ENCODE measurements around the gene CELF2. TPM values are rescaled to one million over a fixed set of nuclear protein-coding genes. Genes with fewer than 3 reads are reported as not detected.

The CELF2 gene
- total and polyA plus RNA-seq, 9 of the 15 experiments (the other 6 are each of a cell fraction or from before 2014, with no cell fraction given): 4.0 to 20.3 (median 11.1) TPM

DNA sequence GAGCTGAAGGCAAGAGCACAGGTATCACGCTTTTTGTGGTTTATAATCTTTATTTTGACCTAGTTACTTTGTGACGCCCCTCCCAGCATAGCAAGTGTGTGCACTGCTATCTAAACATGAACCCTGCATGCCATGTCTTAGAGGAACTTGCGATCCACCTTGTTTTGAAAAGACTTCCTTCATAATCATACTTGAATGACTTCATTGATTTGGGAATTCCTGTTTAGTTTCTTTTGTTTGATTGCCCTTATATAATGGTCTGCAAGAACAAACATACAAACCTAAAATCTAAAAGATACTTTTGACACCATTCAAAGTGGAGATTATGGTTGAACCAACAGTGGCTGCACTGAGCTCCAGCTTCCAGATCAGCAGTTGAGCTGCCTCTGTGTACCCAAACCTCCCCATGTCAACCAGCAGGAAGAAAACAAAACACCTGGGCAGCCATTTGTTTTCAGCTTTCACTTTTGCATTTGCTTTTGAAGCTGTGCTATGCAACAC is 132.6 kb downstream of the CELF2 start:
- no peaks in the 10 kb centered on the region for H3K27me3 ChIP-seq (ENCODE audit: control insufficient read depth in 2 of 2, insufficient read depth in 2 of 2, low read length in 2 of 2)
- no peak overlapping the region for H3K4me3 ChIP-seq
- H3K9me1 ChIP-seq (ENCODE audit: control insufficient read depth, insufficient read depth, low read length): no peaks in the 10 kb centered on the region
- H3K36me3 ChIP-seq (ENCODE audit: control insufficient read depth, insufficient read depth, low read length): no peaks in the 10 kb centered on the region
- no peaks in the 10 kb centered on the region for H3K9me3 ChIP-seq (replicated peaks; ENCODE audit: control insufficient read depth, insufficient read depth, low read depth, low read length)
- no peak for TF ChIP-seq SRSF7 (optimal IDR thresholded peaks at IDR 0.05; ENCODE audit: low read depth, low read length)
- TF ChIP-seq POLR2G (IDR thresholded peaks at IDR 0.05; ENCODE audit: low read depth, low read length): no peak
- TF ChIP-seq EP400 (IDR thresholded peaks at IDR 0.05): no peak
- no peak for TF ChIP-seq LARP7 (IDR thresholded peaks at IDR 0.05)
- no peak for TF ChIP-seq RBM15 (IDR thresholded peaks at IDR 0.05; ENCODE audit: insufficient read depth, low read length)
- no peak for TF ChIP-seq CREM (IDR thresholded peaks at IDR 0.05; ENCODE audit: low read depth)
- no peak for TF ChIP-seq RBM14 (IDR thresholded peaks at IDR 0.05; ENCODE audit: borderline replicate concordance, insufficient read depth, low read depth, low read length)
- no peak for TF ChIP-seq ZNF134 (CRISPR knock-in tag; conservative IDR thresholded peaks at IDR 0.05)
- FAIRE-seq (no peak), ATAC-seq (no peak), DNase-seq (ENCODE audit: extremely low read depth in 1 of 4, low spot score in 3 of 4) (peak in 1 of 4 experiments; percentile 24)
- in situ Hi-C loops (cut with MboI) (no loop called here), intact Hi-C loops (cut with micrococcal nuclease) (no loop called here)
- no peaks in the 10 kb centered on the region for H4K20me1 ChIP-seq (replicated peaks; ENCODE audit: control insufficient read depth, insufficient read depth, low read length)
- H3K4me2 ChIP-seq (ENCODE audit: insufficient read depth, low read length): no peak overlapping the region
- BruUV-seq (replicated peaks): no TSS peak
- H3K27ac ChIP-seq (ENCODE audit: extremely low read depth, low read depth, low read length): no peak overlapping the region
- WGBS (ENCODE audit: insufficient coverage, low coverage, missing lambda C conversion rate): 12% methylated on average over 3 of the region's 3 CpGs
- peaks cover 0 to 32% of the 10 kb centered on the region in 2 experiments; a peak in 3 of 5 replicates for H3K4me1 ChIP-seq (replicated peaks in 1 of 2; ENCODE audit: control insufficient read depth in 2 of 2, insufficient read depth in 2 of 2, low read length in 2 of 2)
- H2AFZ ChIP-seq (ENCODE audit: low read depth, low read length): peak overlapping the region; percentile 51; the same call in 1 of the 2 replicates
- no peak overlapping the region for H3K9ac ChIP-seq (ENCODE audit: insufficient read depth in 1 of 2, low read depth in 2 of 2, low read length in 2 of 2)
- CTCF ChIA-PET (ENCODE audit: low intra/inter-chr PET ratio): no interaction called here
- no peaks in the 10 kb centered on the region for H3K79me2 ChIP-seq (ENCODE audit: control insufficient read depth, insufficient read depth, low read length)
- POLR2A ChIA-PET: interaction anchor here (1.0 to 1.5 kb wide), 2 partner anchors 15 to 28 kb away, joined by 3 to 6 read pairs; no protein-coding TSS in a partner anchor

Data from K562 (cell line).